ENCODE measurements around the gene OR10G3.

OR10G3 gene

DNA sequence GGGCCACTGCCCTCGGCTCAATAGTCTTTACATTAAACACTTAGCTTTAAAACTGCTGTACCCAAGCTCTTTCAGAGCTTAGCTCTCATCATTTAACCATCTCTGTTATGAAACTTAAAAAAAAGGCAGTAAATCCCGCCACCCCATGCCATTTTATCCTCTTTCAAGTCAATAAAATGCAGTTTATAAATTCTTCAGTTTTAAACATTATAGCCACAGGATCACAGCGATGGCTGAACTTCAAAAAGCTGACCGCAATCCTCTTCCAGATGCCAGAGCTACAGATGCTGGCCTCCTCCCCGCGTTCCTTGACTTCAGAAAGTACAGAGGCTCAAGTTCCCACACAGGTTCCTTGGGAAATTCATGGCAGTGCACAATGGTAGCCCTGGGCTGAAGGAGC lies 4.2 kb downstream of the OR10G3 start:
- POLR2A ChIA-PET, result no interaction called here
- H3K4me1 ChIP-seq (ENCODE audit: control extremely low read depth in 1 of 4, control insufficient read depth in 4 of 4, insufficient read depth in 4 of 4, low read length in 3 of 4), result no peaks in the 10 kb centered on the region
- no peak overlapping the region for H3K4me3 ChIP-seq (ENCODE audit: control insufficient read depth in 1 of 7, extremely low read depth in 1 of 7, insufficient read depth in 4 of 7, low read depth in 2 of 7, low read length in 6 of 7)
- no peaks in the 10 kb centered on the region for H3K36me3 ChIP-seq (ENCODE audit: control insufficient read depth in 4 of 4, insufficient read depth in 4 of 4, low read length in 3 of 4)
- H3K27ac ChIP-seq (ENCODE audit: insufficient read depth in 1 of 2, low read depth in 1 of 2, low read length in 2 of 2, poor library complexity in 1 of 2, severe bottlenecking in 2 of 2), result no peak overlapping the region
- peaks cover 0 to 3% (median 0%) of the 10 kb centered on the region in 5 experiments for H3K27me3 ChIP-seq (replicated peaks in 2 of 5; ENCODE audit: control insufficient read depth in 4 of 5, insufficient read depth in 5 of 5, low read length in 4 of 5)
- CTCF ChIA-PET, result interaction anchor here (0.6 kb wide), 1 partner anchor 83 kb away, joined by 4 read pairs; no protein-coding TSS in a partner anchor
- no peak for DNase-seq
- H3K9me3 ChIP-seq (ENCODE audit: control extremely low read depth in 1 of 5, control insufficient read depth in 4 of 5, insufficient read depth in 2 of 5, low read depth in 1 of 5, low read length in 4 of 5), result peaks cover 0 to 3% (median 0%) of the 10 kb centered on the region in 5 experiments
- 88% methylated on average over 6 of the region's 6 CpGs for WGBS (ENCODE audit: insufficient coverage)

DNA sequence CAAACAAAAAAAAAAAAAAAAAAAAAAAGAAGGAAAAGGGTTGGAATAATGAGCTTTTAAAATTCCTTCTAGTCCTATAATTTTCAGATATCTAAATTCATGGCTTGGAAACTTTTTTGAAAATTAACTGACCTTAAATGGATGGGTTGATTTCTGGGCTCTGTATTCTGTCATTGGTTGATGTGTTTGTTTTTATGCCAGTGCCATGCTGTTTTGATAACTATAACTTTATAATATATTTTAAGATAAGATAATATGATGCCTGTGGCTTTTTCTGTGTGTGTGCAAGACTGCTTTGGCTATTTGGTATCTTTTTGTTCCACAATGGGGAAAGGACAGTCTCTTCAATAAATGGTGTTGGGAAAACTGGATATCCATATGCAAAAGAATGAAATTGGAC lies 7.3 kb downstream of the OR10G3 start:
- Histone ChIP-seq H3K4me1 (ENCODE audit: control extremely low read depth in 1 of 4, control insufficient read depth in 4 of 4, insufficient read depth in 4 of 4, low read length in 3 of 4) (no peaks in the 10 kb centered on the region), H3K36me3 (ENCODE audit: control insufficient read depth in 4 of 4, insufficient read depth in 4 of 4, low read length in 3 of 4) (no peaks in the 10 kb centered on the region), H3K27me3 (replicated peaks in 2 of 5; ENCODE audit: control insufficient read depth in 4 of 5, insufficient read depth in 5 of 5, low read length in 4 of 5) (peaks cover 0 to 3% (median 0%) of the 10 kb centered on the region in 5 experiments), H3K9me3 (ENCODE audit: control extremely low read depth in 1 of 5, control insufficient read depth in 4 of 5, insufficient read depth in 2 of 5, low read depth in 1 of 5, low read length in 4 of 5) (peaks cover 0 to 3% (median 0%) of the 10 kb centered on the region in 5 experiments), H3K4me3 (ENCODE audit: control insufficient read depth in 1 of 7, extremely low read depth in 1 of 7, insufficient read depth in 4 of 7, low read depth in 2 of 7, low read length in 6 of 7) (no peak overlapping the region), H3K27ac (ENCODE audit: insufficient read depth in 1 of 2, low read depth in 1 of 2, low read length in 2 of 2, poor library complexity in 1 of 2, severe bottlenecking in 2 of 2) (no peak overlapping the region)
- POLR2A ChIA-PET, result no interaction called here
- CTCF ChIA-PET, result no interaction called here
- DNase-seq, result no peak

DNA sequence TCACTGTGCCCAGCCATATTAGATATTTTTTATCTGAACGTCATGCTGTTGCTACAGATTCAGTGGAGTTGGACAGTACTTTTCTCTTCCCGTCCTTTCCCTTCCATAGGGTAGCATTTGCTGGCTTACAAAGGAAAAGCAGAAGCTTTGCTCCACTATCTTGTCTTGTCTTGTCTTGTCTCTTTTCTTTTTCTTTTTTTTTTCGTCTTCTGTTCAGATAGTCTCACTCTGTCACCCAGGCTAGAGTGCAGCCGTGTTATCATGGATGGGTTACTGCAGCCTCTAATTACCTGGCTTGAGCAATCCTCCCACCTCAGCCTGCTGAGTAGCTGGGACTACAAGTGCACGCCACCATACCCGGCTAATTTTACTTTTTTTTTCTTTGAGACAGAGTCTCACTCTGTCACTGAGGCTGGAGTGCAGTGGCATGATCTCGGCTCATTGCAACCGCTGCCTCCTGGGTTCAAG lies 21.1 kb downstream of the OR10G3 start:
- CTCF ChIA-PET, result interaction anchor here (0.9 to 10.2 kb wide), 2 partner anchors 48 to 61 kb away, joined by 4 to 130 read pairs; partner anchors contain the start of gene METTL3
- H3K27me3 ChIP-seq (replicated peaks in 2 of 5; ENCODE audit: control insufficient read depth in 4 of 5, insufficient read depth in 5 of 5, low read length in 4 of 5), result no peaks in the 10 kb centered on the region
- no peaks in the 10 kb centered on the region for H3K36me3 ChIP-seq (ENCODE audit: control insufficient read depth in 4 of 4, insufficient read depth in 4 of 4, low read length in 3 of 4)
- H3K9me3 ChIP-seq (ENCODE audit: control extremely low read depth in 1 of 5, control insufficient read depth in 4 of 5, insufficient read depth in 2 of 5, low read depth in 1 of 5, low read length in 4 of 5), result no peaks in the 10 kb centered on the region
- POLR2A ChIA-PET, result interaction anchor here (1.3 kb wide), 1 partner anchor 58 kb away, joined by 3 read pairs; no protein-coding TSS in a partner anchor
- no peak overlapping the region for H3K4me3 ChIP-seq (ENCODE audit: control insufficient read depth in 1 of 7, extremely low read depth in 1 of 7, insufficient read depth in 4 of 7, low read depth in 2 of 7, low read length in 6 of 7)
- 100% methylated on average over 8 of the region's 8 CpGs for WGBS (ENCODE audit: insufficient coverage)
- H3K4me1 ChIP-seq (ENCODE audit: control extremely low read depth in 1 of 4, control insufficient read depth in 4 of 4, insufficient read depth in 4 of 4, low read length in 3 of 4), result peaks cover 0 to 6% (median 2%) of the 10 kb centered on the region in 4 experiments
- H3K27ac ChIP-seq (ENCODE audit: insufficient read depth in 1 of 2, low read depth in 1 of 2, low read length in 2 of 2, poor library complexity in 1 of 2, severe bottlenecking in 2 of 2), result no peak overlapping the region
- no peak for DNase-seq

DNA sequence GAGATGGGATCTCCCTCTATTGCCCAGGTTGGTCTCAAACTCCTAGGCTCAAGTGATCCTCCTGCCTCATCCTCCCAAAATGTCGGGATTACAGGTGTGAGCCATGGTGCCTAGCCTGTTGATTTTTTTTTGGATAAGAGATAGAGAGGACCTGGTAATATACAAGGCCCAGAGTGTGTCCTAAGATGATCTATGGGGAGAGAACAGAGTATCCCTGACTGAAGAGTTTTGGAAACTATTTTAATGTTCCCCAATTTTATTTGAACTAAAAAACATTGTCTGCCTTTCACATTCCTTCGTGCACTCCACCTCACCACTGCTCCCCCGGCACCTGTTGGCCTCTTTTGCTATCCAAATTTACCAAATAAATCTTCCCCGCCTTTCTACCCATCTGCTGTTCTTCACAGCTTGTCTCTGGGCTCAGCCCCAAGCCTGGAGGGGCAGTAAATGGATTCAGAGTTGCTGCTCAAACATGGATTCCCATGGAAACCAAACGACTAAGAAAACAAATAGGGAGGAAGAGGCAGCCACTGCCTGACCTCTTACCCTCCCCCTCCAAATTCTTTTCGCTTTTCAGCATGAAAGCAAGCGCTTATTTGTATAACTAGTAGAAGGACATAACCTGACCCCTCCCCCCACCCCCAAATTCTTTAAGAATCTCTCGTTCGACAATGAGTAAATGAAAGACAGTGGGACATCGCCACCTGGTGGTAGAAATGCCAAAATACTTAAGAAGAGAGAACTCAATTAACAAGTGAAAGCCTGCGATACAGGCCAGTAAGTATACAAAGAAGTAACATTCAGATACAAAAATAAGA lies 22.6 kb downstream of the OR10G3 start:
- ChIA-PET CTCF (interaction anchor here (0.7 to 10.2 kb wide), 9 partner anchors 9 to 120 kb away, joined by 3 to 130 read pairs (median 3); partner anchors contain the start of gene TOX4), POLR2A (interaction anchor here (1.0 to 1.3 kb wide), 2 partner anchors 52 to 57 kb away, joined by 3 read pairs; no protein-coding TSS in a partner anchor)
- H3K27me3 ChIP-seq (replicated peaks in 2 of 5; ENCODE audit: control insufficient read depth in 4 of 5, insufficient read depth in 5 of 5, low read length in 4 of 5), result peaks cover 0 to 2% (median 0%) of the 10 kb centered on the region in 5 experiments
- peak; percentile 92 to 96 (median 93) for DNase-seq
- 53% methylated on average over 3 of the region's 11 CpGs for whole genome bisulfite sequencing (ENCODE audit: insufficient coverage)
- H3K4me1 ChIP-seq (ENCODE audit: control extremely low read depth in 1 of 4, control insufficient read depth in 4 of 4, insufficient read depth in 4 of 4, low read length in 3 of 4), result peaks cover 0 to 6% (median 2%) of the 10 kb centered on the region in 4 experiments
- H3K27ac ChIP-seq (ENCODE audit: insufficient read depth in 1 of 2, low read depth in 1 of 2, low read length in 2 of 2, poor library complexity in 1 of 2, severe bottlenecking in 2 of 2), result peak overlapping the region; percentile 36 to 80
- H3K36me3 ChIP-seq (ENCODE audit: control insufficient read depth in 4 of 4, insufficient read depth in 4 of 4, low read length in 3 of 4), result no peaks in the 10 kb centered on the region
- H3K4me3 ChIP-seq (ENCODE audit: control insufficient read depth in 1 of 7, extremely low read depth in 1 of 7, insufficient read depth in 4 of 7, low read depth in 2 of 7, low read length in 6 of 7), result peak overlapping the region in 6 of 7 experiments; percentile 36 to 75 (median 51)
- no peaks in the 10 kb centered on the region for H3K9me3 ChIP-seq (ENCODE audit: control extremely low read depth in 1 of 5, control insufficient read depth in 4 of 5, insufficient read depth in 2 of 5, low read depth in 1 of 5, low read length in 4 of 5)

DNA sequence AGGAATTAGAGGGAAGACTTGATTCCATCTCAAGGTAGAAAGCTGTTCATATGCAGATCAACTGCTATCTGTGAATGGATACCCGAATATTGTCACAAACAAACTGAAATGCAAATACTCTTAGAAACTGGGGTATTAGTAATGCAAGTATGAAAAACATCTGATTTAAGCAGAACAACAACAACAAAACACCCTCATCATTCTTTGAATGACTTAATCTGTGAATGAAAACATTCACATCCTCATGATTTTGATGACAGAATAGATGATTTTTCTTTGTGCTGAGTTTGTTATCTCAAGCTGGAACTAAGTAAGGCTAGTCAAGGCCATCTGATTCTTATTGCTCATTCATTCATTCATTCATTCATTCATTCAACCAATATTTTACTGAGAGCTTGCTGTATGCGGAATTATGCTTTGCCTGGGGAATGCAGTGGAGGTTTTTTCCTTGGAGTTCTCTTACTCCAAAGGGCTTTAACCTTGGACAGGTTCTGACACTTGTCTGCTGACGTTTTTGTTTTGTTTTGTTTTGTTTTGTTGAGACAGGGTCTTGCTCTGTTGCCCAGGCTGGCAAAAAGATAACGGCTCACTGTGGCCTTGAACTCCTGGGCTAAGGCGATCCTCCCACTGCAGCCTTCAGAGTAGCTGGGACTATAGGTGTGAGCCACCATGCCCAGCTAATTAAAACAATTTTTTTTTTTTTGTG lies 23.3 kb downstream of the OR10G3 start:
- H3K9me3 ChIP-seq (ENCODE audit: control extremely low read depth in 1 of 5, control insufficient read depth in 4 of 5, insufficient read depth in 2 of 5, low read depth in 1 of 5, low read length in 4 of 5), result no peaks in the 10 kb centered on the region
- ChIA-PET CTCF (interaction anchor here (0.7 to 10.2 kb wide), 8 partner anchors 8 to 79 kb away, joined by 3 to 130 read pairs (median 3); partner anchors contain the start of gene TOX4), POLR2A (interaction anchor here (0.8 to 1.0 kb wide), 2 partner anchors 51 to 58 kb away, joined by 3 to 4 read pairs; no protein-coding TSS in a partner anchor)
- H3K27ac ChIP-seq (ENCODE audit: insufficient read depth in 1 of 2, low read depth in 1 of 2, low read length in 2 of 2, poor library complexity in 1 of 2, severe bottlenecking in 2 of 2), result no peak overlapping the region
- peaks cover 0 to 2% (median 0%) of the 10 kb centered on the region in 5 experiments for H3K27me3 ChIP-seq (replicated peaks in 2 of 5; ENCODE audit: control insufficient read depth in 4 of 5, insufficient read depth in 5 of 5, low read length in 4 of 5)
- no peak overlapping the region for H3K4me3 ChIP-seq (ENCODE audit: control insufficient read depth in 1 of 7, extremely low read depth in 1 of 7, insufficient read depth in 4 of 7, low read depth in 2 of 7, low read length in 6 of 7)
- no peak for DNase-seq
- peaks cover 0 to 6% (median 2%) of the 10 kb centered on the region in 4 experiments for H3K4me1 ChIP-seq (ENCODE audit: control extremely low read depth in 1 of 4, control insufficient read depth in 4 of 4, insufficient read depth in 4 of 4, low read length in 3 of 4)
- H3K36me3 ChIP-seq (ENCODE audit: control insufficient read depth in 4 of 4, insufficient read depth in 4 of 4, low read length in 3 of 4), result no peaks in the 10 kb centered on the region
- 100% methylated on average over 3 of the region's 5 CpGs for WGBS (ENCODE audit: insufficient coverage)

DNA sequence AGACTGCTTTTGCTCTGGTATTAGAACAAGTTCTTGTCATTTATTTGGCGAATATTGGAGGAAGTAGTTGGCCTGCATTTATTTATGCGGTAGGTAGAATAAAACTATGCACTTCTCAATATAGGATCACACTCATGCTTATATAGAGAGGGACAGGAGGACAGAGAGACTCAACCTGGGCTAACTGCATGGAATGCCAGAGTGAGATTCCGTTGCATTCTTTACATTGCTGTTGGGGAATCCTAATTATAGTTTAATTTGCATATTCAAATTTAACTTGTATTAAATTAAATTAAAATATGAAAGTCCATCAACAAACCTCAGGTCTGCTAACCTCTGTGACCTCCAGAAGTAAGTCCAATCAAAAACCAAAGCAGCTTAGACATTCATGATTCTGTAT lies 26.6 kb downstream of the OR10G3 start:
- CTCF ChIA-PET, result interaction anchor here (10.2 kb wide), 1 partner anchor 55 kb away, joined by 130 read pairs; no protein-coding TSS in a partner anchor
- WGBS (ENCODE audit: insufficient coverage), result no CpG with 5 or more reads among the region's 3 CpGs
- POLR2A ChIA-PET, result no interaction called here
- peaks cover 0 to 2% (median 0%) of the 10 kb centered on the region in 5 experiments for H3K27me3 ChIP-seq (replicated peaks in 2 of 5; ENCODE audit: control insufficient read depth in 4 of 5, insufficient read depth in 5 of 5, low read length in 4 of 5)
- H3K27ac ChIP-seq (ENCODE audit: insufficient read depth in 1 of 2, low read depth in 1 of 2, low read length in 2 of 2, poor library complexity in 1 of 2, severe bottlenecking in 2 of 2), result no peak overlapping the region
- H3K9me3 ChIP-seq (ENCODE audit: control extremely low read depth in 1 of 5, control insufficient read depth in 4 of 5, insufficient read depth in 2 of 5, low read depth in 1 of 5, low read length in 4 of 5), result no peaks in the 10 kb centered on the region
- DNase-seq, result no peak
- H3K4me3 ChIP-seq (ENCODE audit: control insufficient read depth in 1 of 7, extremely low read depth in 1 of 7, insufficient read depth in 4 of 7, low read depth in 2 of 7, low read length in 6 of 7), result no peak overlapping the region
- H3K4me1 ChIP-seq (ENCODE audit: control extremely low read depth in 1 of 4, control insufficient read depth in 4 of 4, insufficient read depth in 4 of 4, low read length in 3 of 4), result peaks cover 0 to 6% (median 2%) of the 10 kb centered on the region in 4 experiments
- no peaks in the 10 kb centered on the region for H3K36me3 ChIP-seq (ENCODE audit: control insufficient read depth in 4 of 4, insufficient read depth in 4 of 4, low read length in 3 of 4)

All from common myeloid progenitor, CD34-positive (primary cell).